Tibial nerve (tissue), 4 donors: ENCODE data around the gene FUT4. TPM values are rescaled to one million over a fixed set of nuclear protein-coding genes. Genes with fewer than 3 reads are reported as not detected.

Experiments
- DNase-seq, 2 donors: peaks; one replicate each; pipeline ENCODE4 v3.0.0-alpha.2; 2019; ENCODE audit warnings: low spot score in 2 of 2
- H3K27ac ChIP-seq, 4 donors: fragments of 200-600 bp; sonication (generic) in 3 of 4; one replicate each; pipeline ENCODE4 v1.5.1; 2017 to 2019; ENCODE audit warnings: mild to moderate bottlenecking in 1 of 4
- H3K27me3 ChIP-seq, 2 donors: fragments of 200-600 bp; sonication (generic) in 1 of 2; one replicate each; pipeline versions ENCODE4 v1.5.1 to v1.6.0; 2017 to 2019
- H3K36me3 ChIP-seq, 3 donors: fragments of 200-600 bp; sonication (generic); one replicate each; pipeline ENCODE4 v1.5.1; 2018 to 2019
- H3K4me1 ChIP-seq, 4 donors: fragments of 200-600 bp; sonication (generic) in 3 of 4; one replicate each; pipeline ENCODE4 v1.5.1; 2017 to 2019
- H3K4me3 ChIP-seq, 4 donors: fragments of 200-600 bp; sonication (generic) in 3 of 4; one replicate each; pipeline ENCODE4 v1.5.1; 2017 to 2019; ENCODE audit warnings: mild to moderate bottlenecking in 1 of 4, moderate library complexity in 1 of 4
- H3K9me3 ChIP-seq, 4 donors: fragments of 200-600 bp; sonication (generic) in 3 of 4; one replicate each; pipeline ENCODE4 v1.5.1; 2017 to 2019
- EP300 ChIP-seq, 2 donors: sonication (generic); formaldehyde crosslinking; IDR thresholded peaks; one replicate each; pipeline ENCODE4 v1.6.1; 2017; ENCODE audit warnings: antibody characterized with exemption in 2 of 2, mild to moderate bottlenecking in 1 of 2
- POLR2A ChIP-seq, 2 donors: fragments of 450-650 bp; IDR thresholded peaks; one replicate each; pipeline ENCODE4 v1.6.1; 2017; ENCODE audit warnings: antibody characterized with exemption in 2 of 2, mild to moderate bottlenecking in 2 of 2, moderate library complexity in 2 of 2
- WGBS, 2 donors: methylation state at CpG; one replicate each; pipeline ENCODE4 v1.1.5; 2018; 5-methylcytosine and 5-hydroxymethylcytosine counted together
- total RNA-seq, 4 donors: library from RNA; depleted of rRNA; stranded (reverse); fragments of >200 nt; gene quantifications; one replicate each; pipeline ENCODE4 v1.1.0, GENCODE V29; 2016
- TF ChIP-seq, protein P1 (sequence below), 5 experiments: fragments of 200-600 bp in 3 of 5; fragments of 450-650 bp in 2 of 5; sonication (generic) in 3 of 5; IDR thresholded peaks; one replicate each; pipeline ENCODE4 v1.5.1; 2016 to 2019; ENCODE audit warnings: antibody characterized with exemption in 5 of 5, mild to moderate bottlenecking in 3 of 5, moderate library complexity in 2 of 5

FUT4 gene, protein sequence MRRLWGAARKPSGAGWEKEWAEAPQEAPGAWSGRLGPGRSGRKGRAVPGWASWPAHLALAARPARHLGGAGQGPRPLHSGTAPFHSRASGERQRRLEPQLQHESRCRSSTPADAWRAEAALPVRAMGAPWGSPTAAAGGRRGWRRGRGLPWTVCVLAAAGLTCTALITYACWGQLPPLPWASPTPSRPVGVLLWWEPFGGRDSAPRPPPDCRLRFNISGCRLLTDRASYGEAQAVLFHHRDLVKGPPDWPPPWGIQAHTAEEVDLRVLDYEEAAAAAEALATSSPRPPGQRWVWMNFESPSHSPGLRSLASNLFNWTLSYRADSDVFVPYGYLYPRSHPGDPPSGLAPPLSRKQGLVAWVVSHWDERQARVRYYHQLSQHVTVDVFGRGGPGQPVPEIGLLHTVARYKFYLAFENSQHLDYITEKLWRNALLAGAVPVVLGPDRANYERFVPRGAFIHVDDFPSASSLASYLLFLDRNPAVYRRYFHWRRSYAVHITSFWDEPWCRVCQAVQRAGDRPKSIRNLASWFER
- 10 to 100 TPM in 1 of 4 donors, 1 to 10 TPM in 3; 5.4 to 11.0 (median 7.7) TPM for total RNA-seq

GRCh38 chr11:94543695-94544645, at the start of gene FUT4:
FUT4 (plus strand) TSS chr11:94543921; CDS start chr11:94544134, 213 bp downstream.
- TF ChIP-seq EP300 (IDR thresholded peaks at IDR 0.05) (peak in 1 of 2 donors; percentile 87), POLR2A (IDR thresholded peaks at IDR 0.05) (peak; percentile 33 to 61)
- TF ChIP-seq, protein P1, sequence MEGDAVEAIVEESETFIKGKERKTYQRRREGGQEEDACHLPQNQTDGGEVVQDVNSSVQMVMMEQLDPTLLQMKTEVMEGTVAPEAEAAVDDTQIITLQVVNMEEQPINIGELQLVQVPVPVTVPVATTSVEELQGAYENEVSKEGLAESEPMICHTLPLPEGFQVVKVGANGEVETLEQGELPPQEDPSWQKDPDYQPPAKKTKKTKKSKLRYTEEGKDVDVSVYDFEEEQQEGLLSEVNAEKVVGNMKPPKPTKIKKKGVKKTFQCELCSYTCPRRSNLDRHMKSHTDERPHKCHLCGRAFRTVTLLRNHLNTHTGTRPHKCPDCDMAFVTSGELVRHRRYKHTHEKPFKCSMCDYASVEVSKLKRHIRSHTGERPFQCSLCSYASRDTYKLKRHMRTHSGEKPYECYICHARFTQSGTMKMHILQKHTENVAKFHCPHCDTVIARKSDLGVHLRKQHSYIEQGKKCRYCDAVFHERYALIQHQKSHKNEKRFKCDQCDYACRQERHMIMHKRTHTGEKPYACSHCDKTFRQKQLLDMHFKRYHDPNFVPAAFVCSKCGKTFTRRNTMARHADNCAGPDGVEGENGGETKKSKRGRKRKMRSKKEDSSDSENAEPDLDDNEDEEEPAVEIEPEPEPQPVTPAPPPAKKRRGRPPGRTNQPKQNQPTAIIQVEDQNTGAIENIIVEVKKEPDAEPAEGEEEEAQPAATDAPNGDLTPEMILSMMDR (IDR thresholded peaks at IDR 0.05) = peak in 1 of 5 experiments; percentile 19
- peaks cover 0 to 6% (median 0%) of the 10 kb centered on the region in 3 donors for H3K36me3 ChIP-seq
- 0 to 1% methylated on average over 55 to 57 of the region's 109 CpGs for WGBS, 2 donors

DNA sequence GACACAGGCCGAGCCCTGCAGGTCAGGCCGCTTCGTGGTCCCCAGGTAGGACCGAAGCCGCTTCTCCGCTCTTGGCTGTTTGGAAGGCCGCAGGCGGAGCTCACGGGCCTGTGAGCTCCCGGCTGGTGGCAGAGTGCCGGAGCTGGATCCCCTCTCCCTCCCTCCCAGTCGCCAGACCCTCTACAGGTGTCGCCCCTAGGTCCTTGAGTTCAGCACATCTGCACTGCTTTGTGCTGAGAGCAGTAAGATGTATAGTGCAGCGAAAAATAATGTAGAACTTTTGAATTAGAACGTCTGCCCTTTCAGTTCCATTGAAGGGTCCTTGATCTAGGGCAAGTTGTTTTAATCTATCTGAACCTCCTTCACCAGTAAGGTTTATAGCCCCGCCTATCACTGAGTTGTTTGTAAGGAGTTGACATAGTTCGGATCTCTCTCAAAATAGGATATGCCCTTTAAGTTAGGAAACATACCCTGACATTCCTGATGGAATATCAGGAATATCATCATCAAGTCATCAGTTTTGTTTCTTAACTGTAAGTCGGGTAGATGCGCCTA, 49.5 kb upstream of the FUT4 start:
- no peak for DNase-seq
- Histone ChIP-seq H3K36me3 (peaks cover 0 to 40% (median 0%) of the 10 kb centered on the region in 3 donors), H3K27ac (peak overlapping the region; percentile 37 to 92 (median 84)), H3K4me3 (peak overlapping the region; percentile 64 to 98 (median 78)), H3K27me3 (no peaks in the 10 kb centered on the region), H3K4me1 (peaks cover 0 to 35% (median 9%) of the 10 kb centered on the region in 4 donors), H3K9me3 (no peaks in the 10 kb centered on the region)
- WGBS, 2 donors = 4 to 12% methylated on average over 7 to 9 of the region's 19 CpGs
- TF ChIP-seq, protein P1 (IDR thresholded peaks at IDR 0.05) = no peak
- TF ChIP-seq POLR2A (IDR thresholded peaks at IDR 0.05) (no peak), EP300 (IDR thresholded peaks at IDR 0.05) (no peak)

More at GRCh38 chr11:94543695-94544645, at the start of gene FUT4:
- Histone ChIP-seq H3K9me3 (no peaks in the 10 kb centered on the region), H3K4me1 (peaks cover 0 to 55% (median 25%) of the 10 kb centered on the region in 4 donors), H3K4me3 (peak within 1 kb of the TSS; percentile 65 to 77 (median 72)), H3K27me3 (no peaks in the 10 kb centered on the region), H3K27ac (peak within 1 kb of the TSS; percentile 91 to 98 (median 94))
- peak; percentile 66 to 70 for DNase-seq

- WGBS, 2 donors = 65 to 75% methylated on average over 2 of the region's 2 CpGs
- H3K36me3 ChIP-seq = peaks cover 0 to 52% (median 0%) of the 10 kb centered on the region in 3 donors
- TF ChIP-seq, protein P1 (IDR thresholded peaks at IDR 0.05) = no peak
- no peak for TF ChIP-seq POLR2A (IDR thresholded peaks at IDR 0.05)
- no peak for TF ChIP-seq EP300 (IDR thresholded peaks at IDR 0.05)
- no peaks in the 10 kb centered on the region for H3K27me3 ChIP-seq
- no peak overlapping the region for H3K4me3 ChIP-seq
- H3K27ac ChIP-seq = no peak overlapping the region
- peaks cover 0 to 10% (median 0%) of the 10 kb centered on the region in 4 donors for H3K4me1 ChIP-seq
- no peaks in the 10 kb centered on the region for H3K9me3 ChIP-seq
- DNase-seq = no peak
These were observed 43.5 kb upstream of the FUT4 start for GRCh38 chr11:94500181-94500580.

- no peak for DNase-seq
- WGBS, 2 donors = 69 to 72% methylated on average over 2 of the region's 2 CpGs
- H3K27ac ChIP-seq = no peak overlapping the region
- no peaks in the 10 kb centered on the region for H3K27me3 ChIP-seq
- H3K4me1 ChIP-seq = no peaks in the 10 kb centered on the region
- H3K9me3 ChIP-seq = no peaks in the 10 kb centered on the region
- peaks cover 0 to 51% (median 0%) of the 10 kb centered on the region in 3 donors for H3K36me3 ChIP-seq
- no peak overlapping the region for H3K4me3 ChIP-seq
- TF ChIP-seq EP300 (IDR thresholded peaks at IDR 0.05) (no peak), POLR2A (IDR thresholded peaks at IDR 0.05) (no peak)
These were observed 42.2 kb upstream of the FUT4 start for GRCh38 chr11:94501522-94501921.
